Activated T-cell treated with anti-CD3 and anti-CD28 coated beads, Interleukin-2, amount 50 U/mL, for 24 hours (primary cell): ENCODE results near the gene SIL1.
"Not testable (repeated sequence)": the region's sequence is repeated elsewhere in the genome, so short reads cannot be mapped to it uniquely, and the experiment has no call there.

Experiments used
- DNase-seq: peaks from one replicate; pipeline ENCODE4 v3.0.0-alpha.2; 2020
- H3K27ac Mint-ChIP-seq: 2 replicates; pipeline ENCODE4 v1.8.0; 2020; ENCODE audit warnings: mild to moderate bottlenecking, mixed read lengths
- H3K27me3 Mint-ChIP-seq: 2 replicates; pipeline ENCODE4 v1.8.0; 2020; ENCODE audit warnings: mixed read lengths
- H3K36me3 Mint-ChIP-seq: 2 replicates; pipeline ENCODE4 v1.8.0; 2020; ENCODE audit warnings: low read depth, mixed read lengths
- H3K4me1 Mint-ChIP-seq: 2 replicates; pipeline ENCODE4 v1.8.0; 2020; ENCODE audit warnings: low read depth, mixed read lengths
- H3K4me3 Mint-ChIP-seq: 2 replicates; pipeline ENCODE4 v1.8.0; 2020; ENCODE audit warnings: mild to moderate bottlenecking, moderate library complexity, mixed read lengths
- H3K9me3 Mint-ChIP-seq: 2 replicates; pipeline ENCODE4 v1.8.0; 2020; ENCODE audit warnings: mixed read lengths

SIL1 gene

GRCh38 chr5:139131465-139131864, 66.7 kb downstream of the SIL1 start:
- no peaks in the 10 kb centered on the region for H3K9me3 Mint-ChIP-seq
- no peaks in the 10 kb centered on the region for H3K27me3 Mint-ChIP-seq
- H3K4me1 Mint-ChIP-seq = peaks cover 2% of the 10 kb centered on the region
- no peak overlapping the region for H3K27ac Mint-ChIP-seq
- H3K36me3 Mint-ChIP-seq = peaks cover 9% of the 10 kb centered on the region
- DNase-seq = no peak
- H3K4me3 Mint-ChIP-seq = no peak overlapping the region

GRCh38 chr5:139131062-139131461, 67.1 kb downstream of the SIL1 start:
- Mint-ChIP-seq H3K9me3 (no peaks in the 10 kb centered on the region), H3K27me3 (no peaks in the 10 kb centered on the region), H3K27ac (no peak overlapping the region), H3K36me3 (peaks cover 12% of the 10 kb centered on the region), H3K4me1 (peaks cover 2% of the 10 kb centered on the region), H3K4me3 (no peak overlapping the region)
- DNase-seq = no peak

GRCh38 chr5:139130214-139130613, 68.0 kb downstream of the SIL1 start:
- Mint-ChIP-seq H3K4me1 (peaks cover 2% of the 10 kb centered on the region), H3K27me3 (no peaks in the 10 kb centered on the region), H3K36me3 (peaks cover 17% of the 10 kb centered on the region), H3K4me3 (no peak overlapping the region), H3K9me3 (no peaks in the 10 kb centered on the region), H3K27ac (no peak overlapping the region)
- no peak for DNase-seq

- Mint-ChIP-seq H3K4me3 (no peak overlapping the region), H3K27ac (peak overlapping the region; percentile 37), H3K9me3 (no peaks in the 10 kb centered on the region), H3K27me3 (no peaks in the 10 kb centered on the region), H3K36me3 (peaks cover 34% of the 10 kb centered on the region), H3K4me1 (no peaks in the 10 kb centered on the region)
- DNase-seq = no peak
These were observed 71.5 kb downstream of the SIL1 start for GRCh38 chr5:139126711-139127111.

GRCh38 chr5:139125991-139126390, 72.2 kb downstream of the SIL1 start:
- peaks cover 39% of the 10 kb centered on the region for H3K36me3 Mint-ChIP-seq
- H3K4me1 Mint-ChIP-seq = no peaks in the 10 kb centered on the region
- no peak overlapping the region for H3K4me3 Mint-ChIP-seq
- no peak for DNase-seq
- H3K9me3 Mint-ChIP-seq = no peaks in the 10 kb centered on the region
- no peaks in the 10 kb centered on the region for H3K27me3 Mint-ChIP-seq
- no peak overlapping the region for H3K27ac Mint-ChIP-seq

- Mint-ChIP-seq H3K9me3 (no peaks in the 10 kb centered on the region), H3K27me3 (no peaks in the 10 kb centered on the region), H3K4me3 (no peak overlapping the region), H3K27ac (no peak overlapping the region), H3K36me3 (peaks cover 49% of the 10 kb centered on the region), H3K4me1 (no peaks in the 10 kb centered on the region)
- DNase-seq = no peak
These were observed 73.2 kb downstream of the SIL1 start for GRCh38 chr5:139124774-139125520.

- Mint-ChIP-seq H3K4me1 (no peaks in the 10 kb centered on the region), H3K4me3 (no peak overlapping the region), H3K9me3 (no peaks in the 10 kb centered on the region), H3K27ac (no peak overlapping the region), H3K36me3 (peaks cover 66% of the 10 kb centered on the region), H3K27me3 (no peaks in the 10 kb centered on the region)
- DNase-seq = no peak
These were observed 77.0 kb downstream of the SIL1 start for GRCh38 chr5:139121120-139121519.

GRCh38 chr5:139120521-139120920, 77.6 kb downstream of the SIL1 start:
- no peak for DNase-seq
- Mint-ChIP-seq H3K27ac (no peak overlapping the region), H3K36me3 (peaks cover 69% of the 10 kb centered on the region), H3K27me3 (no peaks in the 10 kb centered on the region), H3K4me1 (no peaks in the 10 kb centered on the region), H3K9me3 (no peaks in the 10 kb centered on the region), H3K4me3 (no peak overlapping the region)

- Mint-ChIP-seq H3K4me3 (no peak overlapping the region), H3K27me3 (no peaks in the 10 kb centered on the region), H3K27ac (no peak overlapping the region), H3K36me3 (peaks cover 63% of the 10 kb centered on the region), H3K4me1 (no peaks in the 10 kb centered on the region), H3K9me3 (no peaks in the 10 kb centered on the region)
- DNase-seq = no peak
These were observed 79.4 kb downstream of the SIL1 start for GRCh38 chr5:139118804-139119203.

- peaks cover 4% of the 10 kb centered on the region for H3K9me3 Mint-ChIP-seq
- H3K4me3 Mint-ChIP-seq = no peak overlapping the region
- no peak overlapping the region for H3K27ac Mint-ChIP-seq
- no peaks in the 10 kb centered on the region for H3K4me1 Mint-ChIP-seq
- H3K36me3 Mint-ChIP-seq = peaks cover 63% of the 10 kb centered on the region
- DNase-seq = no peak
- H3K27me3 Mint-ChIP-seq = no peaks in the 10 kb centered on the region
These were observed 80.8 kb downstream of the SIL1 start for GRCh38 chr5:139117342-139117884.

GRCh38 chr5:139116100-139116655, 82.0 kb downstream of the SIL1 start:
- Mint-ChIP-seq H3K4me3 (no peak overlapping the region), H3K27me3 (no peaks in the 10 kb centered on the region), H3K4me1 (no peaks in the 10 kb centered on the region), H3K9me3 (peaks cover 4% of the 10 kb centered on the region), H3K36me3 (peaks cover 56% of the 10 kb centered on the region), H3K27ac (no peak overlapping the region)
- DNase-seq = no peak

- Mint-ChIP-seq H3K27me3 (no peaks in the 10 kb centered on the region), H3K36me3 (peaks cover 33% of the 10 kb centered on the region), H3K4me1 (no peaks in the 10 kb centered on the region), H3K4me3 (no peak overlapping the region), H3K9me3 (peaks cover 4% of the 10 kb centered on the region), H3K27ac (no peak overlapping the region)
- DNase-seq = no peak
These were observed 84.3 kb downstream of the SIL1 start for GRCh38 chr5:139113892-139114291.

- not testable (repeated sequence) for H3K4me3 Mint-ChIP-seq, DNase-seq, H3K9me3 Mint-ChIP-seq, H3K27ac Mint-ChIP-seq, H3K27me3 Mint-ChIP-seq, H3K4me1 Mint-ChIP-seq
- H3K36me3 Mint-ChIP-seq = peaks cover 17% of the 10 kb centered on the region
These were observed 85.8 kb downstream of the SIL1 start for GRCh38 chr5:139112362-139112761.

GRCh38 chr5:139110526-139111168, 87.5 kb downstream of the SIL1 start:
- Mint-ChIP-seq H3K36me3 (peaks cover 11% of the 10 kb centered on the region), H3K4me3 (no peak overlapping the region), H3K27me3 (no peaks in the 10 kb centered on the region), H3K4me1 (no peaks in the 10 kb centered on the region), H3K27ac (no peak overlapping the region), H3K9me3 (peaks cover 4% of the 10 kb centered on the region)
- no peak for DNase-seq
